Ascending aorta (tissue), 2 donors: ENCODE measurements around the gene GALNT9. TPM values are rescaled to one million over a fixed set of nuclear protein-coding genes. Genes with fewer than 3 reads are reported as not detected.

Experiments used
- DNase-seq, 2 donors: peaks; one replicate each; pipeline ENCODE4 v3.0.0-alpha.2; 2019; ENCODE audit warnings: low spot score in 2 of 2
- H3K27ac ChIP-seq, 2 donors: fragments of 200-600 bp; sonication (generic); one replicate each; pipeline ENCODE4 v1.5.1; 2016 to 2017; ENCODE audit warnings: mild to moderate bottlenecking in 1 of 2
- H3K27me3 ChIP-seq: fragments of 200-600 bp; sonication (generic); one replicate; pipeline ENCODE4 v1.5.1; 2017
- H3K36me3 ChIP-seq, 2 donors: fragments of 200-600 bp; sonication (generic); one replicate each; pipeline ENCODE4 v1.5.1; 2016
- H3K4me1 ChIP-seq, 2 donors: fragments of 200-600 bp; sonication (generic); one replicate each; pipeline ENCODE4 v1.5.1; 2016 to 2017; ENCODE audit warnings: mild to moderate bottlenecking in 1 of 2
- H3K4me3 ChIP-seq, 2 donors: fragments of 200-600 bp; sonication (generic); one replicate each; pipeline ENCODE4 v1.5.1; 2016 to 2017; ENCODE audit warnings: mild to moderate bottlenecking in 1 of 2
- H3K9me3 ChIP-seq, 2 donors: fragments of 200-600 bp; sonication (generic); one replicate each; pipeline ENCODE4 v1.5.1; 2016
- CTCF ChIP-seq, 3 experiments: fragments of 200-600 bp in 2 of 3; fragments of 450-650 bp in 1 of 3; sonication (generic) in 2 of 3; IDR thresholded peaks; one replicate each; pipeline ENCODE4 v1.5.1; 2016 to 2019; ENCODE audit warnings: antibody characterized with exemption in 3 of 3, mild to moderate bottlenecking in 1 of 3, moderate library complexity in 1 of 3
- intact Hi-C: fragments of 100-400 bp; cut with DNase I; formaldehyde crosslinking; loops from one replicate; pipeline ENCODE4 v1.15.1; 2023
- total RNA-seq: library from RNA; depleted of rRNA; stranded (reverse); fragments of >200 nt; gene quantifications from one replicate; pipeline ENCODE4 v1.1.0, GENCODE V29; 2016

The GALNT9 gene
- total RNA-seq, 1 donor from 2014 or later = not detected

GRCh38 chr12:132251741-132252490 lies 77.5 kb downstream of the GALNT9 start:
- intact Hi-C loops = no loop called here
- no peaks in the 10 kb centered on the region for H3K36me3 ChIP-seq
- DNase-seq = no peak
- no peaks in the 10 kb centered on the region for H3K4me1 ChIP-seq
- no peaks in the 10 kb centered on the region for H3K9me3 ChIP-seq
- H3K27ac ChIP-seq = no peak overlapping the region
- H3K27me3 ChIP-seq = no peaks in the 10 kb centered on the region
- no peak for TF ChIP-seq CTCF (IDR thresholded peaks at IDR 0.05)
- H3K4me3 ChIP-seq = no peak overlapping the region

- Histone ChIP-seq H3K4me3 (no peak overlapping the region), H3K36me3 (no peaks in the 10 kb centered on the region), H3K9me3 (no peaks in the 10 kb centered on the region), H3K27me3 (no peaks in the 10 kb centered on the region), H3K4me1 (no peaks in the 10 kb centered on the region), H3K27ac (no peak overlapping the region)
- DNase-seq = no peak
- intact Hi-C loops = no loop called here
- no peak for TF ChIP-seq CTCF (IDR thresholded peaks at IDR 0.05)
Observed at GRCh38 chr12:132251310-132251709, 78.1 kb downstream of the GALNT9 start.

- Histone ChIP-seq H3K9me3 (no peaks in the 10 kb centered on the region), H3K36me3 (no peaks in the 10 kb centered on the region), H3K27me3 (no peaks in the 10 kb centered on the region), H3K27ac (no peak overlapping the region), H3K4me1 (no peaks in the 10 kb centered on the region), H3K4me3 (no peak overlapping the region)
- intact Hi-C loops = no loop called here
- TF ChIP-seq CTCF (IDR thresholded peaks at IDR 0.05) = no peak
- no peak for DNase-seq
Observed at GRCh38 chr12:132250707-132251106, 78.7 kb downstream of the GALNT9 start.

- Histone ChIP-seq H3K36me3 (no peaks in the 10 kb centered on the region), H3K27me3 (no peaks in the 10 kb centered on the region), H3K9me3 (no peaks in the 10 kb centered on the region), H3K4me3 (no peak overlapping the region), H3K4me1 (no peaks in the 10 kb centered on the region), H3K27ac (no peak overlapping the region)
- DNase-seq = no peak
- no peak for TF ChIP-seq CTCF (IDR thresholded peaks at IDR 0.05)
- intact Hi-C loops = no loop called here
Observed at GRCh38 chr12:132249689-132250478, 79.5 kb downstream of the GALNT9 start.

- no peaks in the 10 kb centered on the region for H3K4me1 ChIP-seq
- H3K9me3 ChIP-seq = no peaks in the 10 kb centered on the region
- TF ChIP-seq CTCF (IDR thresholded peaks at IDR 0.05) = no peak
- intact Hi-C loops = no loop called here
- H3K4me3 ChIP-seq = no peak overlapping the region
- no peaks in the 10 kb centered on the region for H3K36me3 ChIP-seq
- no peak for DNase-seq
- H3K27me3 ChIP-seq = no peaks in the 10 kb centered on the region
- no peak overlapping the region for H3K27ac ChIP-seq
Observed at GRCh38 chr12:132248453-132249167, 80.8 kb downstream of the GALNT9 start.
